Mucosa of stomach (tissue), 1 donor: ENCODE measurements around the gene ACCSL.

ENCODE experiments used
- H3K27me3 ChIP-seq: one replicate; pipeline ENCODE4 v1.7.0; 2013; ENCODE audit warnings: mild to moderate bottlenecking, low read length; ENCODE audit not compliant: control insufficient read depth, insufficient read depth
- H3K36me3 ChIP-seq: one replicate; pipeline ENCODE4 v1.7.0; 2013; ENCODE audit warnings: low read length; ENCODE audit not compliant: control insufficient read depth, insufficient read depth
- H3K4me1 ChIP-seq: one replicate; pipeline ENCODE4 v1.7.0; 2013; ENCODE audit warnings: mild to moderate bottlenecking, low read length; ENCODE audit not compliant: control insufficient read depth, insufficient read depth
- H3K4me3 ChIP-seq: one replicate; pipeline ENCODE4 v1.7.0; 2013; ENCODE audit warnings: low read length
- H3K9ac ChIP-seq: one replicate; pipeline ENCODE4 v1.7.0; 2013; ENCODE audit warnings: mild to moderate bottlenecking, low read length, moderate library complexity
- H3K9me3 ChIP-seq: one replicate; pipeline ENCODE4 v1.7.0; 2013; ENCODE audit warnings: mild to moderate bottlenecking, low read length, moderate library complexity; ENCODE audit not compliant: control insufficient read depth
- donor health status: Pancreatic carcinoma.

The ACCSL gene

DNA sequence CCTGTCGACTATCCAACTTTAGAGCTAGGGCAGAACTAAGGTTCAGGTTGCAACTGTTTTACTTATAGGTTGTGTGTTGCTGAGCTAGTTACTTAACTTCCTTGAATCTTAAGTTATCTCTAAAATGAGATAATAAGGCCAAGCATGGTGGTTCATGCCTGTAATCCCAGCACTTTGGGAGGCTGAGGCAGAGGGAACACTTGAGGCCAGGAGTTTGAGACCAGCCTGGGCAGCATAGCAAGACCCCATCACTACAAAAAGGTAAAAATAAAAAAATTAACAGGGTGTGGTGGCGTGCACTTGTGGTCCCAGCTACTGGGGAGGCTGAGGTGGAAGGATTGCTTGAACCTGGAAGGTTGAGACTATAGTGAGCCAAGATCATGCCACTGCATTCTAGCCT, 20.4 kb downstream of the ACCSL start:
- Histone ChIP-seq H3K9ac (no peak overlapping the region), H3K36me3 (no peaks in the 10 kb centered on the region), H3K27me3 (no peaks in the 10 kb centered on the region), H3K9me3 (no peaks in the 10 kb centered on the region), H3K4me3 (no peak overlapping the region), H3K4me1 (peaks cover 7% of the 10 kb centered on the region)

DNA sequence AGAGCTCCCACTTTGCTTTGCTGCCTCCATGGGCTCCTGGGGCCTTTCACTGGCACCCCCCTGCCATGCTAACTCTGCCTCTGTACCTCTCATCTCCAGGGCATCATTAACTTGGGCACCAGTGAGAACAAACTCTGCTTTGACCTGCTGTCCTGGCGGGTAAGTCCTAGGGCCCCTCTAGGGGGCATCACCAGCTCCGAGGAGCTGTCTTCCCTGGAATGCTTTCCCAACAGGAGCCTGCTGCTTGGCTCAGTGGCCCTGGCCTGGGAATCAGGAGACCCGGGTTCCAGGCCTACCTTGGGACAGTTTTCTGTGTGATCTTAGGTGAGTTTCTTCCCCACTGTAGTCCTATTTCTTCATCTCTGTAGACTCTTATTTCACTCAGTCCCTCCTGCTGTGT, 23.4 kb downstream of the ACCSL start:
- Histone ChIP-seq H3K36me3 (no peaks in the 10 kb centered on the region), H3K4me1 (peaks cover 7% of the 10 kb centered on the region), H3K4me3 (no peak overlapping the region), H3K27me3 (no peaks in the 10 kb centered on the region), H3K9ac (no peak overlapping the region), H3K9me3 (no peaks in the 10 kb centered on the region)

DNA sequence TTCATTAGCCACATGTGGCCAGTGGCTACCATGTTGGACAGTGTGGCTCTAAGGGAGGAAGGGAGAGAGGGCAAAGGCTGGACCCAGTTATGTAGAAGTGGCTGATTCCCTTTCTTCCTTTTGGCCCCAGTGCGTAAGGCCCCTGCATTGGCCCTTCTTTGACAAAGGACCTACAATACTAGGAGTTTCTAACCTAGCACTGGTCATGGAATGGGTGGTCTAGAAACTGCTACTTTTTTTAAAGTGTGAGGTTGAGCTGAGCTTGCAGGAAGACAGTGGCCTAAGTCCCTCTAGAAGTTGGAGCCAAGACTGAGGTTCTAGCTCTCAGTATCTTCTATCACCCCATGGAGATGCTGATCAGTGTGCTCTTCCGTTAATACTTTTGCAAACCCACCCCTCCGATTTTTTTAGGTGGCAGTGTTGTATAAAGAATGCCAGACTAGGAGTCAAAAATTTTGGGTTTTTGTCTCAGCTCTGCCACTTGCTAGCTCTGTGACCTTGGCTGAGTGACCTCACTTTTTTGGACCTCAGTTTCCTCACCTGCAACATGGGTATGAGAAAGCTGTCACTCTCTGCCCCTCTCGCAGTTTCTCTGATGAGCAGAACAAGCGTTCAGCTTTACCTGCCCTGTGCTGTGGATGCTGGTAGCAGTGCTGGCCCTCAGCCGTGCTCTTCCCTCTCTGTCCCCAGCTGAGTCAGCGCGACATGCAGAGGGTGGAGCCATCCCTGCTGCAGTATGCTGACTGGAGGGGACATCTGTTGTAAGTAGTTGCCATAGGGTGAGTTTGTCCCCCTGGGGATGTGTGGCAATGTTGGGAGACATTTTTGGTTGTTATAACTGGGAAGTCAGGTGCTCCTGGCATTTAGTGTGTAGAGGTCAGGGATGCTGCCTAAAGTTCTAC, 25.2 kb downstream of the ACCSL start:
- Histone ChIP-seq H3K9ac (no peak overlapping the region), H3K9me3 (no peaks in the 10 kb centered on the region), H3K36me3 (no peaks in the 10 kb centered on the region), H3K27me3 (no peaks in the 10 kb centered on the region), H3K4me1 (no peaks in the 10 kb centered on the region), H3K4me3 (no peak overlapping the region)

DNA sequence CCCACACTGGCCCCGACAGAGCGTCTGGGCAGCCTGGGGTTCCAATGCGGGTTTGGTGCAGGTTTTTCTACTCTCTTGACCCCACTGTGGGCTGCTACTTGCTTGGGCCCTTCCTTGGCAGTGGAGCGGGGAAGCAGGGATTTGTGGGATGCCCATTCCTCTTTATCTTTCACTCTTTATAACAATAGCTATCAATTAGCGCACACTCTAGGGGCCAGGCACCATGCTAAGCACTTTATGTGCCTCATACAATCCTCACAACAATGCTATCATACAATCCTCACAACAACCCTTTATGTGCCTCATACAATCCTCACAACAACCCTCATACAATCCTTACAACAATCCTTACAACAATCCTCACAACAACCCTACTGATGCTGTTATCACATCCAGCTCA, 31.0 kb downstream of the ACCSL start:
- peaks cover 3% of the 10 kb centered on the region for H3K36me3 ChIP-seq
- no peaks in the 10 kb centered on the region for H3K4me1 ChIP-seq
- no peaks in the 10 kb centered on the region for H3K27me3 ChIP-seq
- H3K4me3 ChIP-seq: no peak overlapping the region
- no peaks in the 10 kb centered on the region for H3K9me3 ChIP-seq
- H3K9ac ChIP-seq: no peak overlapping the region

DNA sequence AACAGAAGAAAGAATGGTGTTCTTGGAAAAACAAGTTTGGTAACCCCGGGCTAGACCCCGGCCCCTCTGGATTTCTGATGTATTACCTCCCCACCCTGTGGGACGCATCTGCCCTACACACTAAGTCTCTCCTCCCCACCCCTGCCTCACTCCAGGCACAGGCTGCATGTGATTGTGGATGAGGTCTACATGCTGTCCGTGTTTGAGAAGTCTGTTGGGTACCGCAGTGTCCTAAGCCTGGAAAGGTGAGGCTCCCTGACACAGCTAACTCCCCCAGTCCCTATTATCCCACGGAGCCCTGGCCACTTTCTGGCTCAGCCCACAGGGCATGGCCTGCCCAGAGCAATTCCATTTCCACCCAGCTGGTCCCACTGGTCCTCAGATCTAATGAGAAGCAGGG, 31.6 kb downstream of the ACCSL start:
- Histone ChIP-seq H3K9me3 (no peaks in the 10 kb centered on the region), H3K36me3 (peaks cover 3% of the 10 kb centered on the region), H3K9ac (no peak overlapping the region), H3K27me3 (no peaks in the 10 kb centered on the region), H3K4me1 (no peaks in the 10 kb centered on the region), H3K4me3 (no peak overlapping the region)

DNA sequence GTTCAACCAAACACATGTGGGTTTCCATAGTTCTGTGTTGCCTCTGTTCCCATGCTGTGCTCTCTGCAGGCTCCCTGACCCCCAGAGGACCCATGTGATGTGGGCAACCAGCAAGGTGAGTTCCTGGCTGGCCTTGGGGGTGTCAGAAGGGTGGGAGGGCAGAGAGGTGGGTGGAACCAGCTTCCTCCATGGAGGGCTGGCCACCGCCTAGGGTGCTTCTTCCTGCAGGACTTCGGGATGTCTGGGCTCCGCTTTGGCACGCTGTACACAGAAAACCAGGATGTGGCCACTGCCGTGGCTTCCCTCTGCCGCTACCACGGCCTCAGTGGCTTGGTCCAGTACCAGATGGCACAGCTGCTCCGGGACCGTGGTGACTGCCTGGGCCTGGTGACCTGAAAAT, 33.2 kb downstream of the ACCSL start:
- H3K4me1 ChIP-seq: no peaks in the 10 kb centered on the region
- no peaks in the 10 kb centered on the region for H3K9me3 ChIP-seq
- no peak overlapping the region for H3K9ac ChIP-seq
- H3K36me3 ChIP-seq: peaks cover 3% of the 10 kb centered on the region
- no peak overlapping the region for H3K4me3 ChIP-seq
- no peaks in the 10 kb centered on the region for H3K27me3 ChIP-seq

DNA sequence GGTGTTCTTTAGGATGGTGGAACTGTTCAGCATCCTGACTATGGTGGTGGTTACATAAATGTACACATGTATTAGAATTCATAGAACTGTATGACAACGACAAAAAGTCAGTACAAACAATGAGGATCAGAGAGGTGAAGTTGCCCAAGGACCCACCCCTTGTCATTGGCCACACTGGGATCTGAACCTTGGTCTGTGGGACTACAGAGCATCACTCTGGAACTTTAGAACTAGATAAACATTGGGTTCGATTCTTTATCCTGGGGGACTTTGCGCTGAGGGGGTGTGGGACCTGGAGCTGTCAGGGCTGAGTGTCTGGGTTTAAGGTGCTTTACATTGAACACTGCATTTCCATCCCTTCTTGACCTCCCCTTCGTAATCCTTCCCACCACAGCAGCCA, 34.9 kb downstream of the ACCSL start:
- H3K9me3 ChIP-seq: no peaks in the 10 kb centered on the region
- H3K4me3 ChIP-seq: no peak overlapping the region
- no peaks in the 10 kb centered on the region for H3K4me1 ChIP-seq
- peaks cover 3% of the 10 kb centered on the region for H3K36me3 ChIP-seq
- no peak overlapping the region for H3K9ac ChIP-seq
- no peaks in the 10 kb centered on the region for H3K27me3 ChIP-seq

DNA sequence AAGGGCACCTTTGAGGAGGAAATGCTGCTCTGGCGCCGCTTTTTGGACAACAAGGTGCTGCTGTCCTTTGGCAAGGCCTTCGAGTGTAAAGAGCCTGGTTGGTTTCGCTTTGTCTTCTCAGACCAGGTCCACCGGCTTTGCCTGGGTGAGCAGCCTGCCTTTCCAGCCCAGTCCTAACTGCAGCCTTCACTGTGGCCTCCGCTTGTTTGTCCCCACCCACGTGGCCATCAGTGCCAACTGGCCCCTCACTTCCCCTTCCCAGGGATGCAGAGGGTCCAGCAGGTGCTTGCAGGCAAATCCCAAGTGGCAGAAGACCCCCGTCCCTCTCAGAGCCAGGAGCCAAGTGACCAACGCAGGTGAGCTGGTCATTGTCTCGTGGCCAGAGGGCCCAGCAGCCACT, 35.7 kb downstream of the ACCSL start:
- Histone ChIP-seq H3K9me3 (no peaks in the 10 kb centered on the region), H3K9ac (no peak overlapping the region), H3K27me3 (no peaks in the 10 kb centered on the region), H3K36me3 (peaks cover 3% of the 10 kb centered on the region), H3K4me1 (no peaks in the 10 kb centered on the region), H3K4me3 (no peak overlapping the region)

DNA sequence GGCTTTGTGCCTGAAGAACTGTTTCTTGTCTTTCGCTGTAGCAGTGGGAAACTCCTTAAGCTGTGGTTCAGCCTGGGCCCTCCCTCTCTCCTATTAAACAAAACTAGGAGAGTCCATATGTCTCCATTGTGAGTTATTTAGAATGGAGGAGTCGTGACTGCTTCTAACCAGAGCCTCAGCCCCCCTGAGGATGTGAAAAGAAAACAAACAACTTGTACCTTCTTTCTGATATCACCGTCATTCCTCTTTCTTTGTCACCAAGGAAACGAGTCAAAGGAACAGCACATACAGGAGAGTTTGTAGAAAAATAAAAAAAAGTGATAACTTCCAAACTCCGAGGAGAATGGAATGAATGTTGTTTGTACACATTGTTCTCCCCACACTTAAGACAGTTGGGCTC, 36.1 kb downstream of the ACCSL start:
- H3K9me3 ChIP-seq: no peaks in the 10 kb centered on the region
- H3K27me3 ChIP-seq: no peaks in the 10 kb centered on the region
- no peak overlapping the region for H3K9ac ChIP-seq
- no peak overlapping the region for H3K4me3 ChIP-seq
- no peaks in the 10 kb centered on the region for H3K4me1 ChIP-seq
- no peaks in the 10 kb centered on the region for H3K36me3 ChIP-seq

DNA sequence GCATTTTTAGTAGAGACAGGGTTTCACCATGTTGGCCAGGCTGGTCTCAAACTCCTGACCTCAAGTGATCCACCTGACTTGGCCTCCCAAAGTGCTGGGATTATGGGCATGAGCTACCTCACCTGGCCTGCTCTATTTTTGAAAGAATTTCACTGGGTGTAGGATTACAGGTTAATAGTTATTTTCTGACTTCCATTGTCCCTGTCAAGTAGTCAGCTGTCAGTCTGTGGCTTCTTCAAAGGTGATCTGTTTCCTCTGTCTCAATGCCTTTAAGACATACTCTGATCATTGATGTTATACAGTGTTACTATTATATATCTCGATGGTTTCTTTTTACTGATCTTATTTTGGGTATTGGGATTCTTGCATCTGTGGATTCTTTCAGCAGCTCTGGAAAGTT, 37.5 kb downstream of the ACCSL start:
- Histone ChIP-seq H3K27me3 (no peaks in the 10 kb centered on the region), H3K36me3 (no peaks in the 10 kb centered on the region), H3K9me3 (no peaks in the 10 kb centered on the region), H3K4me3 (no peak overlapping the region), H3K4me1 (no peaks in the 10 kb centered on the region), H3K9ac (no peak overlapping the region)

DNA sequence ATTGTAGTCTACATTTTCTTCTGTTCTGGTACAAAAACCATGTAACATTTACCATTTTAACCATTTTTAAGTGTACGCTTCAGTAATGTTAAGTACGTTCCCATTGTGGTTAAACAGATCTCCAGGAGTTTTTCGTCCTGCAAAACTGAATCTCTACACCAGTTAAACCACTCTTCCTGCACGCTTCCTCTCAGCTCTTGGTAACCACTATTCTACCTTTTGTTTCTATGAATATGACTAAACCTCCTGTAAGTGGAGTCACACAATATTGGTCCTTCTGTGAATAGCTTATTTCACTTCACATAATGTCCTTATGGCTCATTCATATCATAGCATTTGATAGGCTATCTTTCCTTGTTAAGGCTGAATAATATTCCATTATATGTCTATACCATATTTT, 40.6 kb downstream of the ACCSL start:
- Histone ChIP-seq H3K27me3 (no peaks in the 10 kb centered on the region), H3K4me1 (no peaks in the 10 kb centered on the region), H3K9me3 (no peaks in the 10 kb centered on the region), H3K9ac (no peak overlapping the region), H3K36me3 (no peaks in the 10 kb centered on the region), H3K4me3 (no peak overlapping the region)

DNA sequence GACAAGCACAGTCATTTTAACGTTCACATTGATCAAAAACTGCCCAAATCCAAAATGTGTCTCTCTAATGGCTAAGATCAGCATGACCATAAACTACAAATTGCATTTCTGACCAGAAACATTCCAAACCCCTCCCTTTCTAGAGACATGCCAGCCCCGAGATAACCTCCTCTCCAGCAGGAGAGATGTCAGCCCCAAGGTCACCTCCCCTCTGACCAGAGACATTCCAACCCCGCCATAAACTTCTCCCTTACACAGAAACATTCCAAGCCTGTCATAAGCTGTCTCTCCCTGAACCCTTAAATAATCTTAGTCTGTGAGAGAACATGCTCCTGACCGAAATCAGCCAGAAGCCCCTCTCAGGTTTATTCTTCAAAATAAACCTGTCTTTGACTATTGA, 41.1 kb downstream of the ACCSL start:
- Histone ChIP-seq H3K4me1 (no peaks in the 10 kb centered on the region), H3K9me3 (no peaks in the 10 kb centered on the region), H3K4me3 (no peak overlapping the region), H3K27me3 (no peaks in the 10 kb centered on the region), H3K36me3 (no peaks in the 10 kb centered on the region), H3K9ac (no peak overlapping the region)

DNA sequence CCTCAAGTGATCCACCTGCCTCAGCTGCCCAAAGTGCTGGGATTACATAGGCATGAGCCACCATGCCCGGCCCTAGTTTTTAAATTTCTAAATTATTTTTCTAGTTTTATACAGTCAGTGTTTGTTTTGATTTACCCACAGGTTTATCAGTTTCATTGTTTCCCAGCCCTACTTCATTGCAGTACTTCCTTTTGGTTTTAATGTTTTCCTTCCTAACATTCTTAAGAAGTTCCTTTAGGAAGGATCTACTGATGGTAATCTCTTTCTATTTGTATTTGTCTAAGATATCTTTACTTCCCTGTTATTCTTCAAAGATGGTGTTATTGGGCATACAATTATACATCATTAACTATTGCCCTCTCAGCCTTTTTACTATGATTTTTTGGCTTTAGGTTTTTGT, 42.8 kb downstream of the ACCSL start:
- no peak overlapping the region for H3K4me3 ChIP-seq
- no peaks in the 10 kb centered on the region for H3K27me3 ChIP-seq
- no peak overlapping the region for H3K9ac ChIP-seq
- H3K4me1 ChIP-seq: no peaks in the 10 kb centered on the region
- no peaks in the 10 kb centered on the region for H3K9me3 ChIP-seq
- no peaks in the 10 kb centered on the region for H3K36me3 ChIP-seq
